Thyroid gland (tissue), 4 donors: Measurements from ENCODE around the gene SFN. TPM values are rescaled to one million over a fixed set of nuclear protein-coding genes. Genes with fewer than 3 reads are reported as not detected.
"Not testable (repeated sequence)": the region's sequence is repeated elsewhere in the genome, so short reads cannot be mapped to it uniquely, and the experiment has no call there.

Source experiments
- DNase-seq, 2 donors: peaks; one replicate each; pipeline ENCODE4 v3.0.0-alpha.2; 2019
- H3K27ac ChIP-seq, 3 donors: fragments of 200-600 bp; sonication (generic); 1 replicate in 2 of 3; 2 replicates in 1 of 3; pipeline ENCODE4 v1.5.1; 2016 to 2019; ENCODE audit warnings: mild to moderate bottlenecking in 1 of 3, moderate library complexity in 1 of 3
- H3K27me3 ChIP-seq: fragments of 200-600 bp; sonication (generic); one replicate; pipeline ENCODE4 v1.5.1; 2019
- H3K36me3 ChIP-seq, 2 donors: fragments of 200-600 bp; sonication (generic); one replicate each; pipeline ENCODE4 v1.5.1; 2016 to 2019
- H3K4me1 ChIP-seq, 2 donors: fragments of 200-600 bp; sonication (generic); one replicate each; pipeline ENCODE4 v1.5.1; 2017 to 2019
- H3K4me3 ChIP-seq, 3 donors: fragments of 200-600 bp; sonication (generic); replicated peaks in 1 of 3; 1 replicate in 2 of 3; 2 replicates in 1 of 3; pipeline ENCODE4 v1.5.1; 2016; ENCODE audit warnings: mild to moderate bottlenecking in 1 of 3
- H3K9me3 ChIP-seq: fragments of 200-600 bp; sonication (generic); one replicate; pipeline ENCODE4 v1.5.1; 2017
- POLR2A ChIP-seq, 2 donors: fragments of 450-650 bp; IDR thresholded peaks; one replicate each; pipeline ENCODE4 v1.6.1; 2017; ENCODE audit warnings: antibody characterized with exemption in 2 of 2, mild to moderate bottlenecking in 2 of 2, moderate library complexity in 1 of 2
- WGBS, 2 donors: methylation state at CpG; one replicate each; pipeline ENCODE4 v1.1.5; 2017; 5-methylcytosine and 5-hydroxymethylcytosine counted together
- intact Hi-C: fragments of 100-400 bp; cut with DNase I; formaldehyde crosslinking; loops from one replicate; pipeline ENCODE4 v1.15.1; 2023
- total RNA-seq, 4 donors: library from RNA; depleted of rRNA; stranded (reverse); fragments of >200 nt; gene quantifications; one replicate each; pipeline ENCODE4 v1.2.3, GENCODE V29; 2016
- TF ChIP-seq, protein P1 (sequence below), 6 experiments: fragments of 200-600 bp in 3 of 6; fragments of 450-650 bp in 3 of 6; sonication (generic) in 3 of 6; IDR thresholded peaks; one replicate each; pipeline ENCODE4 v1.5.1; 2016 to 2019; ENCODE audit warnings: antibody characterized with exemption in 6 of 6, mild to moderate bottlenecking in 2 of 6, inconsistent platforms in 1 of 6, moderate library complexity in 1 of 6

The SFN gene
- total RNA-seq, 4 donors from 2014 or later: 0.54 to 0.73 (median 0.54) TPM; not detected in 1

DNA sequence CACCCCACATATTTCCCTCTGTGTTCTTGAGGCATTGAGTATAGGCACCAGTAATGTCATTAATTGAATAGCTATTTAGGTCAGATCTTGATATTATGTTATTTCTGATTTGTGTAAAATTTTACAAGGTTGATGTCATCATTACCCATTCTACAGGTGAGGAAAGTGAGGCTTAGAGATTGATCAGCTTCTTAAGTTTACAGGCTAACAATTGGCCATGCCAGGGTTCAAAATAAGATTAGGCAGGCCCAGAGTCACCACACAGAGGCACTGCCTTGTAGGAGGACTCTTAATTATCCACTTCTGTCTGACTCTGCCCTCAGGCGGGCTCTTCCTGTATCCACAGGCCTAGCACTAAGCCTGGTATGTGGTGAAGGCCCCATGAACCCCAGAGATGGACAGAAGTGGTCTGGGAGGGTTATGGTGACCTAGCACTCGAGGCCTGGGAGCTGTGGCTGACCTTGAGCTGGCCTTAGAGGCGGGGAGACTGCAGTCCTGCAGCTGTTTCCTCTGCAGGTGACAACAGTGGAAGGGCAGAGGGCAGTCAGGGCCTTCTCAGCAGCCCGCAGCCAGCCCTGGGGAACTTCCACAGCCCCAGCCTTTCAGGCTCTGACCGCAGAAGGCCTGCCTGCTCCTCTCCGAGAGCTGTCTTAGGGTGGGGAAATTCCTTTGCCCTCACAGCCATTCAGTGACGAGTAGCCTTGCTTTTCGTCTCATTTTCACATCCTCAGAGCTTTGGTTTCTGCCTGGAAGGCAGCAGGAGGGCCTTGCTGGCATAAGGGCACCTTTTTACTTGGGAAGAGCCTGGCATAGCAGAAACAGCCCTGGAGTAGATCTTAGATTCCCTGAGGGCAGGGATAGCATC is 24.2 kb upstream of the SFN start:
- Histone ChIP-seq H3K27ac (peak overlapping the region in 1 of 3 donors; percentile 12), H3K4me1 (no peaks in the 10 kb centered on the region), H3K4me3 (no peak overlapping the region), H3K27me3 (no peaks in the 10 kb centered on the region), H3K36me3 (peaks cover 44 to 54% of the 10 kb centered on the region in 2 donors), H3K9me3 (no peaks in the 10 kb centered on the region)
- no peak for TF ChIP-seq POLR2A (IDR thresholded peaks at IDR 0.05)
- TF ChIP-seq, protein P1, sequence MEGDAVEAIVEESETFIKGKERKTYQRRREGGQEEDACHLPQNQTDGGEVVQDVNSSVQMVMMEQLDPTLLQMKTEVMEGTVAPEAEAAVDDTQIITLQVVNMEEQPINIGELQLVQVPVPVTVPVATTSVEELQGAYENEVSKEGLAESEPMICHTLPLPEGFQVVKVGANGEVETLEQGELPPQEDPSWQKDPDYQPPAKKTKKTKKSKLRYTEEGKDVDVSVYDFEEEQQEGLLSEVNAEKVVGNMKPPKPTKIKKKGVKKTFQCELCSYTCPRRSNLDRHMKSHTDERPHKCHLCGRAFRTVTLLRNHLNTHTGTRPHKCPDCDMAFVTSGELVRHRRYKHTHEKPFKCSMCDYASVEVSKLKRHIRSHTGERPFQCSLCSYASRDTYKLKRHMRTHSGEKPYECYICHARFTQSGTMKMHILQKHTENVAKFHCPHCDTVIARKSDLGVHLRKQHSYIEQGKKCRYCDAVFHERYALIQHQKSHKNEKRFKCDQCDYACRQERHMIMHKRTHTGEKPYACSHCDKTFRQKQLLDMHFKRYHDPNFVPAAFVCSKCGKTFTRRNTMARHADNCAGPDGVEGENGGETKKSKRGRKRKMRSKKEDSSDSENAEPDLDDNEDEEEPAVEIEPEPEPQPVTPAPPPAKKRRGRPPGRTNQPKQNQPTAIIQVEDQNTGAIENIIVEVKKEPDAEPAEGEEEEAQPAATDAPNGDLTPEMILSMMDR (IDR thresholded peaks at IDR 0.05): no peak
- WGBS, 2 donors: 70 to 85% methylated on average over 4 to 8 of the region's 8 CpGs
- DNase-seq: no peak
- intact Hi-C loops: no loop called here

DNA sequence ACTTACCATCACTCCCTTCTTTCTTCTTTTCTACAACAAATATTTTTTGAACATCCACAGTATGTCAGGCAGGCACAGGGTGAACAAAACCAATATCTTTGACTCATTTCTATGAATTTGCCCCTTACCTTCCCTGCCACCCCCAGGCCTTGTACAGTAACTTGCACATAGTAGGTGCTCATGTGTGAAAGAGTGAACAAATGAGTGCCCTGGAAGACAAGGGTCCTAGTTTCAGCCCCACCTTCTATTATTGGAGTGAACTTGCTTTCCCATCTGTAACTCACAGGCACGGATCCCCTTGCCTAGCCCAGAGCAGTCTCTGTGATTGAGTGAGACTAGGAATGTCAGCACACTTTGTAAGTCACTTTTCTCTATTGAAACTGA is 23.6 kb upstream of the SFN start:
- Histone ChIP-seq H3K27ac (peak overlapping the region in 1 of 3 donors; percentile 12), H3K4me1 (no peaks in the 10 kb centered on the region), H3K36me3 (peaks cover 37 to 50% of the 10 kb centered on the region in 2 donors), H3K9me3 (no peaks in the 10 kb centered on the region), H3K4me3 (no peak overlapping the region), H3K27me3 (no peaks in the 10 kb centered on the region)
- WGBS, 2 donors: 95 to 100% methylated on average over 1 of the region's 1 CpG
- DNase-seq: no peak
- intact Hi-C loops: no loop called here
- TF ChIP-seq, protein P1 (IDR thresholded peaks at IDR 0.05): no peak
- TF ChIP-seq POLR2A (IDR thresholded peaks at IDR 0.05): no peak

DNA sequence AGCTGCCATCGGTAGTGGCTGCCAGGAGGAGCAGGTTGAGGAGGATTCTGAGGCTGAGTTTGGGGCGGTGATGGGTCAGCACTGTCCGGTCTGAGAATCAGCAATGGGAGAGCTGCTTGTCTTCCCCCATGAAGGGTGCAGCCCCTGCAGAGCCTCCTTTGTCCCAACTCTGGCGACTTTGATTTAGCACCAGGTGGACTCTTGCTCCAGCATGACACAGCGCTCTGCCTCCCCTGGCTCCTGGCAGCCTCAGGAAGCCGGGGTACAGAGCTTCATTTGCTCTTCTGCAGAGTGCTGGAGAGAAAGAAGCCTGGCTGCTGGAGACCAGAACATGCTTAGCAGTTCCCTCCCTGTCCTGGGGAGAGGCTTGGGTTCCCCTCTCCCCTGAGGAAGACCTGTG is 23.2 kb upstream of the SFN start:
- 90 to 100% methylated on average over 3 to 6 of the region's 6 CpGs for WGBS, 2 donors
- Histone ChIP-seq H3K9me3 (no peaks in the 10 kb centered on the region), H3K27me3 (no peaks in the 10 kb centered on the region), H3K4me1 (no peaks in the 10 kb centered on the region), H3K36me3 (peaks cover 33 to 45% of the 10 kb centered on the region in 2 donors), H3K4me3 (no peak overlapping the region), H3K27ac (peak overlapping the region in 1 of 3 donors; percentile 12)
- no peak for DNase-seq
- no peak for TF ChIP-seq POLR2A (IDR thresholded peaks at IDR 0.05)
- TF ChIP-seq, protein P1 (IDR thresholded peaks at IDR 0.05): no peak
- intact Hi-C loops: no loop called here

DNA sequence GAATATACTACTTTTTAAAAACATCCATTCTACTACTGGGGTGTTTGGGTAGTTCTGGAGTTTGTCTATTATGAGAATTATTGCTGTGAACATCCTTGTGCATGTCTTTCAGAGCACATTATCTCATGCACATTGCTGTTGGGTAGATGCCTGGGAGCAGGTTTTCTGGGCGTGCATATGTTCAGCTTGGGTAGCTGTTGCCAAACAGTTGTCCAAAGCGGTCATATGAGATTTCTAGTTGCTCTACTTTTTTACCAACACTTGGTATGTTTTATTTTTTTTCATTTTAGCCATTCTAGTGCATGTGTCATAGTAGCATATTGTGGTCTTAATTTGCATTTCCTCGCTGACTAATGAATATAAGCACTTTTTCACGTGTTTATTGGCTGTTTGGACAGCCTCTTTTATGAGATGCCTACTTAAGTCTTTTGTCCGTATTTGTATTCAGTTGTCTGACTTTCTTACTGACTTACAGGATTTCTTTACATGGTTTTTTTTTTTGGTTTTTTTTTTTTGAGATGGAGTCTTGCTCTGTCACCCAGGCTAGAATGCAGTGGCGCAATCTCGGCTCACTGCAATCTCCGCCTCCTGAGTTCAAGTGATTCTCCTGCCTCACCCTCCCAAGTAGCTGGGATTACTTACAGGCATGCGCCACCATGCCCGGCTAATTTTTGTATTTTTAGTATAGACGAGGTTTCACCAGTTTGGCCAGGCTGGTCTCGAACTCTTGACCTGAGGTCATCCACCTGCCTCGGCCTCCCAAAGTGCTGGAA is 18.3 kb upstream of the SFN start:
- Histone ChIP-seq H3K27me3 (no peaks in the 10 kb centered on the region), H3K9me3 (no peaks in the 10 kb centered on the region), H3K36me3 (peaks cover 25 to 55% of the 10 kb centered on the region in 2 donors), H3K27ac (no peak overlapping the region), H3K4me3 (no peak overlapping the region), H3K4me1 (peaks cover 0 to 13% of the 10 kb centered on the region in 2 donors)
- no peak for DNase-seq
- TF ChIP-seq, protein P1 (IDR thresholded peaks at IDR 0.05): no peak
- no peak for TF ChIP-seq POLR2A (IDR thresholded peaks at IDR 0.05)
- intact Hi-C loops: no loop called here
- 83 to 85% methylated on average over 13 of the region's 13 CpGs for WGBS, 2 donors

DNA sequence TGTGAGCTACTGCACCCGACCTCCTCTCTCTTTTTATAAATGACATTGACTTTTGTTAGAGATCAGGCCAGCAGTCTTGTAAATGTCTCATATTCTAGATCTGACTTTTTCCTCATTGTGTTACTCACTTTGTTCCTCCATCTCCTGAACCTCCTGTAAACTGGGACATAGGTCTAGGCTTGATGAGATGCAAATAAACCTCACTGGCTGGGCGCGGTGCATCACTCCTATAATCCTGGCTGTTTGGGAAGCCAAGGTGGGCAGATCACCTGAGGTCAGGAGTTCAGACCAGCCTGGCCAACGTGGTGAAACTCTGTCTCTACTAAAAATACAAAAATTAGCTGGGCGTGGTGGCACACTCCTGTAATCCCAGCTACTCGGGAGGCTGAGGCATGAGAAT is 15.1 kb upstream of the SFN start:
- WGBS, 2 donors: 88 to 92% methylated on average over 6 of the region's 6 CpGs
- H3K27me3 ChIP-seq, intact Hi-C loops, H3K9me3 ChIP-seq, DNase-seq, H3K4me3 ChIP-seq, H3K27ac ChIP-seq: not testable (repeated sequence)
- peaks cover 0 to 15% of the 10 kb centered on the region in 2 donors for H3K4me1 ChIP-seq
- peaks cover 43 to 70% of the 10 kb centered on the region in 2 donors for H3K36me3 ChIP-seq
